Measurements from ENCODE around the gene SCN1A.

DNA sequence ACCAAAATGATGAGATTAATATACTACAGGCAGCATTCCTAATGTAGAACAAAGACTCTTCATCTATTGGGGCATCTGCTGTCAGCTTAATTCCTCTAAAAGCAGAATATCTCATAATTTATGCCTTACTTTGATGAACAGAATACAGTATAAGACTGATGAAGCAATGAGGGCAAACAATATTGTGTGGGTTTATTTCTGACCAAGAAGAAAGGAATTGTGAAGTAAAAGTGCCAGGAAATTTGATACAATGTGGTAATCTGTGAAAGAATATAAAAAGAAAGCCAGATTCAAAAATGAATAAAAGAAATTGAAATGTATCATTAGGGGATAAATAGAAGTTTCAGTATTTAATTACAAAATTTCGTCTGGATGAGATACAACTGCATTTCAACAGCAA is 95.5 kb downstream of the SCN1A start:
- TF ChIP-seq POLR2AphosphoS5 (IDR thresholded peaks at IDR 0.05; ENCODE audit: low read depth, low read length): no peak
- no peak for TF ChIP-seq CTCF (IDR thresholded peaks at IDR 0.05)
- TF ChIP-seq SIN3A (IDR thresholded peaks at IDR 0.05; ENCODE audit: borderline replicate concordance, insufficient read depth, low read depth, low read length): no peak
- TF ChIP-seq, protein P1, sequence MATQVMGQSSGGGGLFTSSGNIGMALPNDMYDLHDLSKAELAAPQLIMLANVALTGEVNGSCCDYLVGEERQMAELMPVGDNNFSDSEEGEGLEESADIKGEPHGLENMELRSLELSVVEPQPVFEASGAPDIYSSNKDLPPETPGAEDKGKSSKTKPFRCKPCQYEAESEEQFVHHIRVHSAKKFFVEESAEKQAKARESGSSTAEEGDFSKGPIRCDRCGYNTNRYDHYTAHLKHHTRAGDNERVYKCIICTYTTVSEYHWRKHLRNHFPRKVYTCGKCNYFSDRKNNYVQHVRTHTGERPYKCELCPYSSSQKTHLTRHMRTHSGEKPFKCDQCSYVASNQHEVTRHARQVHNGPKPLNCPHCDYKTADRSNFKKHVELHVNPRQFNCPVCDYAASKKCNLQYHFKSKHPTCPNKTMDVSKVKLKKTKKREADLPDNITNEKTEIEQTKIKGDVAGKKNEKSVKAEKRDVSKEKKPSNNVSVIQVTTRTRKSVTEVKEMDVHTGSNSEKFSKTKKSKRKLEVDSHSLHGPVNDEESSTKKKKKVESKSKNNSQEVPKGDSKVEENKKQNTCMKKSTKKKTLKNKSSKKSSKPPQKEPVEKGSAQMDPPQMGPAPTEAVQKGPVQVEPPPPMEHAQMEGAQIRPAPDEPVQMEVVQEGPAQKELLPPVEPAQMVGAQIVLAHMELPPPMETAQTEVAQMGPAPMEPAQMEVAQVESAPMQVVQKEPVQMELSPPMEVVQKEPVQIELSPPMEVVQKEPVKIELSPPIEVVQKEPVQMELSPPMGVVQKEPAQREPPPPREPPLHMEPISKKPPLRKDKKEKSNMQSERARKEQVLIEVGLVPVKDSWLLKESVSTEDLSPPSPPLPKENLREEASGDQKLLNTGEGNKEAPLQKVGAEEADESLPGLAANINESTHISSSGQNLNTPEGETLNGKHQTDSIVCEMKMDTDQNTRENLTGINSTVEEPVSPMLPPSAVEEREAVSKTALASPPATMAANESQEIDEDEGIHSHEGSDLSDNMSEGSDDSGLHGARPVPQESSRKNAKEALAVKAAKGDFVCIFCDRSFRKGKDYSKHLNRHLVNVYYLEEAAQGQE (IDR thresholded peaks at IDR 0.05; ENCODE audit: insufficient read depth in 1 of 2, low read depth in 2 of 2, low read length in 1 of 2): no peak
